ENCODE data around the gene USP12. TPM values are rescaled to one million over a fixed set of nuclear protein-coding genes. Genes with fewer than 3 reads are reported as not detected.
"Not testable (repeated sequence)": the region's sequence is repeated elsewhere in the genome, so short reads cannot be mapped to it uniquely, and the experiment has no call there.

Gene USP12
- polyA plus RNA-seq, 3 donors, result 27.5 to 34.8 (median 34.1) TPM

GRCh38 chr13:27159806-27160563 lies 11.6 kb downstream of the USP12 start:
- no peak for DNase-seq

- DNase-seq, result no peak
These were observed 13.3 kb downstream of the USP12 start for GRCh38 chr13:27158335-27158734.

DNA sequence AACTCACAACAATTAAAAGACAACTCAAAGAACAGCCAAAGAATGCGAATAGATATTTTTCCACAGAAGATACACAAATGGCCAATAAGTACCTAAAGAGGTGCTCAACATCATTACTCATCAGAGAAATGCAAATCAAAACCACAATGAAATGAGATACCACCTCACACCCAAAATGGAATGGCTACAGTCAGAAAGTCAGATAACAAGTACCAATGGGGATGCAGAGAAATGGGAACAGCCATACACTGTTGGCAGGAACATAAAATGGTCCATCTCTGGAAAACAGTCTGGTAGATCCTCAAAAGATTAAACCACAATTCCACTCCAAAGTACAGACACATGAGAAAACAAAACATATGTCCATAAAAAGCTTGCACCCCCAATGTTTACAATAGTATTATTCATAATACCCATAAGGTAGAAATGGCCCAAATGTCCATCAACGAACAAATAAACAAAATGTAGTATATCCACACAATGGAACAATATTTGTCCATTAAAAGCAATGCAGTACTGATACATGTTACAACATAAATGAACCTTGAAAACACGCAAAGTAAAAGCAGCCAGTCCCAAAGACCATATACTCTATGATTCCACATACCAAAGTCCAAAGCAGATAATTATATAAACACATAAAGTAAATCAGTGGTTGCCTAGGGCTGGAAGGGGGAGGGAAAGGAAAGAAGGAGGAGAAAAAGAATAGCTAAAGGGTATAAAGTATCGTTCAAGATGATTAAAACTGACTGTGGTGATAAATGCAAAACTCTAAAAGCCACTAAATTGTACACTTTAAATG lies 19.6 kb downstream of the USP12 start:
- no peak for DNase-seq

DNA sequence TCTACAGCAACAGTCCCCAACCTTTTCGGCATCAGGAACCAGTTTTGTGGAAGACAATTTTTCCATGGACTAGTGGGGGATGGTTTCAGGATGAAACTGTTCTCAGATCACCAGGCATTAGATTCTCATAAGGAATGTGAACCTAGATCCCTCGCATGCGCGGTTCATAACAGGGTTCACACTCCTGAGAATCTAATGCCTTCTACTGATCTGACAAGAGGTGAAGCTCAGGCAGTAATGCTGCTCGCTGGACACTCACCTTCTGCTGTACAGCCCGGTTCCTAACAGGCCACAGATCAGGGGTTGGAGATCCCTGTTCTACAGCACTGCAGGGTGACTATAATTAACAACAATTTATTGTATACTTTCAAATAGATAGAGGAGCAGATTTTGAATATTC lies 21.9 kb downstream of the USP12 start:
- DNase-seq, result no peak

GRCh38 chr13:27148900-27149299 lies 22.7 kb downstream of the USP12 start:
- no peak for DNase-seq

DNA sequence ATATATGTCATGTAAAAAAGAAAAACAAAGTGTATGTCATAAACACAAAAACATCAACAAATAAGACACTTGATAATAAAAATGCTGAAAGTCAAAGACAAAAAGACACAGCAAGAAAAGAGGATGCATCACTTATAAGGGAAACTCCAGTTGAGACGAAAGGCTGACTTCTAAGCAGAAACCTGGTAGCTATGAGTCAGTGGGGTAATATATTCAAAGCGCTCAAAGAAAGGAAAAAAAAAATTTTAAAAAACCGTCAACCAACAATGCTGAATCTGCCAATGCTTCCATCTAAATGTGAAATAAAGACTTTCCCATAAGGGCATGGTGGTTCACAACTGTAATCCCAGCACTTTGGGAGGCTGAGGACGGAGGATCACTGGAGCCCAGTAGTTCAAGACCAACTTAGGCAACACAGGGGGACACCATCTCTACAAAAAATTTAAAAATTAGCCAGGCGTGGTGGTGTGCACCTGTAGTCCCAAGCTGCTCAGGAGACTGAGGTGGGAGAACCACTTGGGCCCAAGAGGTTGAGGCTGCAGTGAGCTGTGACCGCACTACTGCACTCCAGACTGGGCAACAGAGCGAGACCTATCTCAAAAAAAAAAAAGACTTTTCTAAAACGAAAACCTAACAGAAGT lies 24.0 kb downstream of the USP12 start:
- no peak for DNase-seq

DNA sequence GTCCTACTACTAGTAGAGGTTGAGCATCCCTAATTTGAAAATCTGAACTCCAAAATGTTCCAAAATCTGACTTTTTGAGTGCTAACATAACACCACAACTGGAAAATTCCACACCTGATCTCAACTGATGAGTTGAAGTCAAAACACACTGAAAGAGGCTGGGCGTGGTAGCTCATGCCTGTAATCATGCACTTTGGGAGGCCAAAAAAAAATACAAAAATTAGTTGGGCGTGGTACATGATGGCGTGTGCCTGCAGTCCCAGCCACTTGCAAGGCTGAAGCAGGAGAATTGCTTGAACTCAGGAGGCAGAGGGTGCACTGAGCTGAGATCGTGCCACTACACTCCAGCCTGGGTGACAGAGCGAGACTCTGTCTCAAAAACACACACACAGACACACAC lies 29.9 kb downstream of the USP12 start:
- no peak for DNase-seq

DNA sequence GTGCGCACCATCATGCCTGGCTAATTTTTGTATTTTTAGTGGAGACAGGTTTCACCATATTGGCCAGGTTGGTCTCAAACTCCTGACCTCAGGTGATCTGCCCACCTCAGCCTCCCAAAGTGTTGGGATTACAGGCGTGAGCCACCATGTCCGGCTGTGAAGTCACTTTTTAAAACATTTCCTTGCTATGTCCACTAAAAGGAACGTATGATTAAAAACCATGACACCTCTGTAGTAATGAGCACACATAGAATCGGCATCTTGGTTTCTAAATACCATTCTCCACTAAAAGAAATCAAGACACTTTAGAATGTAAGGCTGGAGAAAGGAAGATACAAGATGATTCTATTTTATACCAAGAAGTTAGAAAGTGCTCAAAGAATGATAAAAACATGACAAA lies 30.5 kb downstream of the USP12 start:
- not testable (repeated sequence) for DNase-seq

- no peak for DNase-seq
These were observed 31.6 kb downstream of the USP12 start for GRCh38 chr13:27140060-27140459.

- no peak for DNase-seq
These were observed 32.0 kb downstream of the USP12 start for GRCh38 chr13:27139565-27139964.

- no peak for DNase-seq
These were observed 33.0 kb downstream of the USP12 start for GRCh38 chr13:27138457-27139093.

DNA sequence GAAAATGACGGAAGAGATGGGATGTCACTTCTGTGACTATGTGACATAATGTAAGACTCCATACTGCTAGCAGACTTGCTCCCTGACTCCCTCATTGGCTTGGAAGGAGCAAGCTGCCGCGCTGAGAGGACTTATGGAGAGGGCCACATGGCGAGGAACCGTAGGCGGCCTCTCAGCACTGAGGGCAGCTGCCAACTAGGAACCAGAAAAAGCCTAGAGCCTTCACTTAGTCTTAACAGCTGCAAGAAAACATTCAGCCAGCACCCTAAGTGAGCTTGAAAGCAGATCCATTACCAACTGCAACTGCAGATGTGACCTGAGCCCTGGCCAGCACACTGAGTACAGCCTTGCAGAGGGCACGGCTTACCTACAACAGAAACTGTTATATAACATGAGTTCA lies 33.9 kb downstream of the USP12 start:
- DNase-seq, result no peak

DNA sequence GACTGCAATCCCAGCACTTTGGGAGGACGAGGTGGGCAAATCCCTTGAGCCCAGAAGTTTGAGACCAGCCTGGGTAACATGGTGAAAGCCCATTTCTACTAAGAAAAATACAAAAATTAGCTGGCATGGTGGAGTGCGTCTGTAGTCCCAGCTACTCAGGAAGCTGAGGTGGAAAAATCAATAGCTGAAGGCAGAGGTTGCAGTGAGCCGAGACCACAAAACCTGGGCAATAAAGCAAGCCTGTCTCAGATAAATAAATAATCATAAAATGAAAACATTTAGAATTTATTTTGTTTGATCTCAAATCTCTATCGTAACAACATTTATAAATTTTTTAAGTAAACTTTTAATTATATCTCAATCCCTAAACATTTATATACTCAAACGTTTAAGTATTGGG lies 36.6 kb downstream of the USP12 start:
- no peak for DNase-seq

- DNase-seq, result no peak
These were observed 37.7 kb downstream of the USP12 start for GRCh38 chr13:27133889-27134288.

- no peak for DNase-seq
These were observed 39.1 kb downstream of the USP12 start for GRCh38 chr13:27132538-27132937.

- DNase-seq, result no peak
These were observed 39.7 kb downstream of the USP12 start for GRCh38 chr13:27131906-27132305.

DNA sequence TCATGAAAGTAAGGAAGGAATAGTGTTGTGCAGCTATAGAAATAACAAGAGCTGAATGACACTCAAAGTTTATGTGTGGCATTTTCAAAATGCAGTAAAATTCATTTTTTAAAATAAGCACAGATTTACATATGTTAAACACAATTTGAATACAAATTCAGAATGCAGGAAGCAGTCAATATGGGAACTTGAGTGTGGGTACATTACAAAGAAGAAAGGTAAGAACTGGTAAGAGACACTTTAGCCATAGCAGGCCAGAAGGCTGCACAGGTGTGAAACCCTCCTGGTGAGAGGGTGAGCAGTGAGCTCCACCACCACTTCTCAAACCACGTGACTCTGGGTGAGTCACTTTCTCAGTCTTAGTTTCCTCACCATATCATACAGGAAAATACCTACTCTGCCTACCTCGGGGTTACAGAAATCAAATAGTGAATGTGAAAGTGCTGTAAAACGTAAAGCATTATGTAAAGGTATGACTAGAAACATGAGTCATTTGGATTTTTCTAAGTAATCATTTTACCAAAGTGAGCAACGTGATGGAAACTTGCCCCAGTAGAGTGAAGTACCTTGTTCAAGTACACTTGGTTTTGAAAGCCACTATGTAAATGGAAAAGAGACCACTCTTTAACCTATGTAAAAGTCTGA lies 40.5 kb downstream of the USP12 start:
- no peak for DNase-seq

- no peak for DNase-seq
These were observed 41.2 kb downstream of the USP12 start for GRCh38 chr13:27130223-27130978.

- DNase-seq, result no peak
These were observed 42.6 kb downstream of the USP12 start for GRCh38 chr13:27128825-27129627.

- DNase-seq, result no peak
These were observed 44.8 kb downstream of the USP12 start for GRCh38 chr13:27126859-27127258.
